Ascending aorta (tissue), 2 donors: ENCODE measurements around the gene UBAC2. TPM values are rescaled to one million over a fixed set of nuclear protein-coding genes. Genes with fewer than 3 reads are reported as not detected.
"Not testable (repeated sequence)": the region's sequence is repeated elsewhere in the genome, so short reads cannot be mapped to it uniquely, and the experiment has no call there.

Experiments
- DNase-seq, 2 donors: peaks; one replicate each; pipeline ENCODE4 v3.0.0-alpha.2; 2019; ENCODE audit warnings: low spot score in 2 of 2
- H3K27ac ChIP-seq, 2 donors: fragments of 200-600 bp; sonication (generic); one replicate each; pipeline ENCODE4 v1.5.1; 2016 to 2017; ENCODE audit warnings: mild to moderate bottlenecking in 1 of 2
- H3K27me3 ChIP-seq: fragments of 200-600 bp; sonication (generic); one replicate; pipeline ENCODE4 v1.5.1; 2017
- H3K36me3 ChIP-seq, 2 donors: fragments of 200-600 bp; sonication (generic); one replicate each; pipeline ENCODE4 v1.5.1; 2016
- H3K4me1 ChIP-seq, 2 donors: fragments of 200-600 bp; sonication (generic); one replicate each; pipeline ENCODE4 v1.5.1; 2016 to 2017; ENCODE audit warnings: mild to moderate bottlenecking in 1 of 2
- H3K4me3 ChIP-seq, 2 donors: fragments of 200-600 bp; sonication (generic); one replicate each; pipeline ENCODE4 v1.5.1; 2016 to 2017; ENCODE audit warnings: mild to moderate bottlenecking in 1 of 2
- H3K9me3 ChIP-seq, 2 donors: fragments of 200-600 bp; sonication (generic); one replicate each; pipeline ENCODE4 v1.5.1; 2016
- intact Hi-C: fragments of 100-400 bp; cut with DNase I; formaldehyde crosslinking; loops from one replicate; pipeline ENCODE4 v1.15.1; 2023
- total RNA-seq: library from RNA; depleted of rRNA; stranded (reverse); fragments of >200 nt; gene quantifications from one replicate; pipeline ENCODE4 v1.1.0, GENCODE V29; 2016
- TF ChIP-seq, protein P1 (sequence below), 3 experiments: fragments of 200-600 bp in 2 of 3; fragments of 450-650 bp in 1 of 3; sonication (generic) in 2 of 3; IDR thresholded peaks; one replicate each; pipeline ENCODE4 v1.5.1; 2016 to 2019; ENCODE audit warnings: antibody characterized with exemption in 3 of 3, mild to moderate bottlenecking in 1 of 3, moderate library complexity in 1 of 3

UBAC2 gene
- total RNA-seq, 1 donor from 2014 or later: 67.8 TPM

DNA sequence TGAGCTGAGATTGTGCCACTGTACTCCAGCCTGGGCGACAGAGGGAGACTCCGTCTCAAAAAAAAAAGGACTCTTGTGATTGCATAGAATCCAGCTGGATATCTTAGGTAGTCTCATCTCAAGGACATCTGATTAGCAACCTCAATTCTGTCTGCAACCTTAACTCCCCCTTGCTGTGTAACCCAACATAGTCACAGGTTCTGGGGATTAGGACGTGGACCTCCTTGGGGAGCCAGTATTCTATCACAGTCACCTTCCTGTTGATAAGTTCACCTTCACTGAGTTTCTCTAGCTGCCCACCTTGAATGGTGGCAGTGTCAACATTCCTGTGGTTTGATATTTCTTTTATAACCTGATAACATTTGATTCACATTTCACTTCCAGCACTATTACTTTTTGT is 30.3 kb downstream of the UBAC2 start:
- no peak overlapping the region for H3K4me3 ChIP-seq
- H3K27me3 ChIP-seq: no peaks in the 10 kb centered on the region
- intact Hi-C loops: no loop called here

DNA sequence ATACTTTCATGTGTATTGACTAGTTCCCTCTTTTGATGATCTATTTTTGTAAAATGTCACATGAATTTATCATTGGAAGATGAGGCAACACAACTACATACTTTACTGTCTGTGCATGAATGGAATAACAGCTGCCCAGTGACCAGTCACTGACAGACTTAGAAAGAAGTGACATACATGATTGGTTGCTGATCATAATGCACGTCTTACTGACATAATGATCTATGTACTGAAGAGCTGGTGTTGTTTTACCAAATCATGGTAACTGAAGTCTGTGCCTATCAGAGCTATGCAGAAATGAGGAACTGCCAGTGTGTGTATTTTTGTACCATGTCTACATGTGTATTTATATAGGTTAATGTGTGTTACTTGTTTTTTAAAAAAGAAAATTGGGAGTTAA is 31.1 kb downstream of the UBAC2 start:
- H3K27me3 ChIP-seq: no peaks in the 10 kb centered on the region
- TF ChIP-seq, protein P1, sequence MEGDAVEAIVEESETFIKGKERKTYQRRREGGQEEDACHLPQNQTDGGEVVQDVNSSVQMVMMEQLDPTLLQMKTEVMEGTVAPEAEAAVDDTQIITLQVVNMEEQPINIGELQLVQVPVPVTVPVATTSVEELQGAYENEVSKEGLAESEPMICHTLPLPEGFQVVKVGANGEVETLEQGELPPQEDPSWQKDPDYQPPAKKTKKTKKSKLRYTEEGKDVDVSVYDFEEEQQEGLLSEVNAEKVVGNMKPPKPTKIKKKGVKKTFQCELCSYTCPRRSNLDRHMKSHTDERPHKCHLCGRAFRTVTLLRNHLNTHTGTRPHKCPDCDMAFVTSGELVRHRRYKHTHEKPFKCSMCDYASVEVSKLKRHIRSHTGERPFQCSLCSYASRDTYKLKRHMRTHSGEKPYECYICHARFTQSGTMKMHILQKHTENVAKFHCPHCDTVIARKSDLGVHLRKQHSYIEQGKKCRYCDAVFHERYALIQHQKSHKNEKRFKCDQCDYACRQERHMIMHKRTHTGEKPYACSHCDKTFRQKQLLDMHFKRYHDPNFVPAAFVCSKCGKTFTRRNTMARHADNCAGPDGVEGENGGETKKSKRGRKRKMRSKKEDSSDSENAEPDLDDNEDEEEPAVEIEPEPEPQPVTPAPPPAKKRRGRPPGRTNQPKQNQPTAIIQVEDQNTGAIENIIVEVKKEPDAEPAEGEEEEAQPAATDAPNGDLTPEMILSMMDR (IDR thresholded peaks at IDR 0.05): no peak
- no peaks in the 10 kb centered on the region for H3K36me3 ChIP-seq
- no peak for DNase-seq
- H3K4me3 ChIP-seq: no peak overlapping the region
- intact Hi-C loops: no loop called here
- no peaks in the 10 kb centered on the region for H3K9me3 ChIP-seq
- H3K4me1 ChIP-seq: peaks cover 0 to 9% of the 10 kb centered on the region in 2 donors
- H3K27ac ChIP-seq: no peak overlapping the region

More for the DNA sequence above, 30.3 kb downstream of the UBAC2 start:
- DNase-seq: no peak
- peaks cover 0 to 14% of the 10 kb centered on the region in 2 donors for H3K4me1 ChIP-seq
- no peaks in the 10 kb centered on the region for H3K9me3 ChIP-seq
- H3K36me3 ChIP-seq: no peaks in the 10 kb centered on the region
- H3K27ac ChIP-seq: no peak overlapping the region
- TF ChIP-seq, protein P1 (IDR thresholded peaks at IDR 0.05): no peak

DNA sequence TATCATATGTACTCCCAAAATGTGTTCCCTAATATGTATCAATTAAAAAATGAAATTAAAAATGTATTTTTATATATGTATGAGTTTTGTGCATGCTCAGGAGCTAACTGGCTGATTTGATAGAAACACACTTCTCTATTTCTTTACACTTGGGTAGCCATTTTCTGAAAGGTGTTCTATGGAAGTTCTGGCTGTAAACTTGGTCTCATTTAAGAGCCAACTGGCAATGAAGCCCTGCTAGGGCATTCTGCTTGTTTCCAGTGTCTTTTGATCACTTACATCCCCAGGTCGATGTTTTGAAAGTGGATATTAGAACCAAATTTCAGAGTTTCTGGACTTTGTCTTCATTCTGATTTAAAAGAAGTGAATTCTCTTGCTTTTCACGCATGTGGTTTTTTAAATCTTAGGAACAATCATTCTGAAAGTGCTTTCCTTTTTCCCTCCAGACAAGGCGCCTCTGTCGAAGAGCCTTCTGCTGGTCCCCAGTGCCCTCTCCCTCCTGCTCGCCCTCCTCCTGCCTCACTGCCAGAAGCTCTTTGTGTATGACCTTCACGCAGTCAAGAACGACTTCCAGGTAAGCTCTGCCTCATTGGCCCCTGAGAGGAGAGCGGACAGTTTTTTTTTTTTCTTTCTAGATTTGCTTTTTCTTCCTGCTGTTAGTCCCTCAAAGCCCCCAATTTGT is 37.5 kb downstream of the UBAC2 start:
- H3K27ac ChIP-seq: no peak overlapping the region
- DNase-seq: no peak
- TF ChIP-seq, protein P1 (IDR thresholded peaks at IDR 0.05): no peak
- peaks cover 5 to 15% of the 10 kb centered on the region in 2 donors for H3K36me3 ChIP-seq
- no peaks in the 10 kb centered on the region for H3K4me1 ChIP-seq
- H3K27me3 ChIP-seq: no peaks in the 10 kb centered on the region
- H3K9me3 ChIP-seq: no peaks in the 10 kb centered on the region
- no peak overlapping the region for H3K4me3 ChIP-seq
- intact Hi-C loops: no loop called here

DNA sequence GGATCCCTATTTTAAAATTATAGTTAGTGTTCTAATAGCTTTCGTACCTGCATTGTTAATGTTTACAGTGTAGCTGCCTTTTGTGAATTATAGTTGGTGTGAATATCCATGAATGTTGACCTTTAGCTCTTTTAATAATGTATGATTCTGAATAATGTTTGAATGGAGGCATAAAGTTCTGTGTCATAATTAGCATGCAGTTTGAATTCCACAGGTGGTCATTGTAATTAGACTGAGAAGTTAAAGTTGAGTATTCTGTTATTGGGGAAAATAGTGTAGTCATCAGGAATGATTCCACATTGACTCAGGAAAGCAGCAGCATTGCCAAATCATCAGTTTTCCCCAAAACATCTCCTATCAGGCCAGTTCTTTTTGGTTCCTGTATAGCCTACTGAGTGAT is 45.4 kb downstream of the UBAC2 start:
- Histone ChIP-seq H3K4me3 (no peak overlapping the region), H3K27ac (no peak overlapping the region), H3K4me1 (no peaks in the 10 kb centered on the region), H3K27me3 (no peaks in the 10 kb centered on the region), H3K36me3 (peaks cover 8 to 14% of the 10 kb centered on the region in 2 donors), H3K9me3 (no peaks in the 10 kb centered on the region)
- TF ChIP-seq, protein P1 (IDR thresholded peaks at IDR 0.05): no peak
- intact Hi-C loops: no loop called here
- no peak for DNase-seq

DNA sequence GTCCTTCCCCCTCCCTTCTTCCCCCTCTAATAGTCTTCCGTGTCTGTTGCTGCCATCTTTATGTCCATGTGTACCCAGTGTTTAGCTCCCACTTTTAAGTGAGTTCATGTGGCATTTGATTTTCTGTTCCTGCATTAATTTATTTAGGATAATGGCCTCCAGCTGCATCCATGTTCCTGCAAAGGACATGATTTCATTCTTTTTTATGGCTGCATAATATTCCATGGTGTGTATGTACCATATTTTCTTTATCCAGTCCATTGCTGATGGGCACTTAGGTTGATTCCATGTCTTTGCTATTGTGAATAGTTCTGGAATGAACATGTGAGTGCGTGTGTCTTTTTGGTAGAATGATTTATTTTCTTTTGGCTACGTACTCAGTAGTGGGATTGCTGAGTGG is 48.5 kb downstream of the UBAC2 start:
- H3K36me3 ChIP-seq: peaks cover 11% of the 10 kb centered on the region in 2 donors
- H3K27me3 ChIP-seq, intact Hi-C loops, H3K9me3 ChIP-seq, DNase-seq, H3K4me3 ChIP-seq, H3K4me1 ChIP-seq, H3K27ac ChIP-seq: not testable (repeated sequence)

DNA sequence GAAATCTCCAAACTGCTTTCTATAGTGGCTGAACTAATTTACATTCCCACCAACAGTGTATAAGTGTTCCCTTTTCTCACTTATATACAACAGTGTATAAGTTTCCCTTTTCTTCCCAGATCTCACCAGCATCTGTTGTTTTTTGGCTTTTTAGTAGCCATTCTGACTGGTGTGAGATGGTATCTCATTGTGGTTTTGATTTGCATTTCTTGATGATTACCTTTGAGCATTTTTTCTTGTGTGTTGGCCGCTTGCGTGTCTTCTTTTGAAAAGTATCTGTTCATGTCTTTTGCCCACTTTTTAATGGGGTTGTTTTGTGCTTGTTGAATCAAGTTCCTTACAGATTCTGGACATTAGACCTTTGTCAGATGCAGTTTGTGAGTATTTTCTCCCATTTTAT is 49.0 kb downstream of the UBAC2 start:
- H3K27me3 ChIP-seq, intact Hi-C loops, H3K9me3 ChIP-seq, H3K4me1 ChIP-seq, DNase-seq, H3K4me3 ChIP-seq, H3K27ac ChIP-seq: not testable (repeated sequence)
- H3K36me3 ChIP-seq: peaks cover 11% of the 10 kb centered on the region in 2 donors
